ENCODE data around the gene NR2F2.
"Not testable (repeated sequence)": the region's sequence is repeated elsewhere in the genome, so short reads cannot be mapped to it uniquely, and the experiment has no call there.

NR2F2 gene

GRCh38 chr15:96367311-96368200, 37.1 kb downstream of the NR2F2 start:
- no peak for DNase-seq (ENCODE audit: low spot score)

- no peak for DNase-seq (ENCODE audit: low spot score)
These were observed 38.9 kb downstream of the NR2F2 start for GRCh38 chr15:96369351-96369750.

GRCh38 chr15:96369825-96370621, 39.5 kb downstream of the NR2F2 start:
- DNase-seq (ENCODE audit: low spot score), result no peak

- peak; percentile 85 for DNase-seq (ENCODE audit: low spot score)
These were observed 42.1 kb downstream of the NR2F2 start for GRCh38 chr15:96372554-96372953.

GRCh38 chr15:96374499-96374898, 44.0 kb downstream of the NR2F2 start:
- DNase-seq (ENCODE audit: low spot score), result no peak

- DNase-seq (ENCODE audit: low spot score), result not testable (repeated sequence)
These were observed 49.1 kb downstream of the NR2F2 start for GRCh38 chr15:96379592-96379991.

- DNase-seq (ENCODE audit: low spot score), result peak; percentile 65
These were observed 51.0 kb downstream of the NR2F2 start for GRCh38 chr15:96381463-96381862.

GRCh38 chr15:96385195-96385594, 54.7 kb downstream of the NR2F2 start:
- no peak for DNase-seq (ENCODE audit: low spot score)

- DNase-seq (ENCODE audit: low spot score), result no peak
These were observed 58.2 kb downstream of the NR2F2 start for GRCh38 chr15:96388673-96389072.
